Stimulated activated effector memory CD8-positive, alpha-beta T cell treated with anti-CD3 and anti-CD28 coated beads, Interleukin-12 subunit alpha, Interleukin-12 subunit beta, amount 100 ng/mL, for 72 hours (primary cell): ENCODE results near the gene ESPN.

Experiments
- ATAC-seq: fragments of 150-1000 bp; cut with Tn5 transposase; 2 replicates; pipeline ENCODE4 v1.10.0; 2021
- DNase-seq, 2 donors: peaks; one replicate each; pipeline ENCODE4 v3.0.0; 2021 to 2022; ENCODE audit warnings: low spot score in 2 of 2
- H3K27ac Mint-ChIP-seq: one replicate; pipeline ENCODE4 v1.8.0; 2022; ENCODE audit warnings: mild to moderate bottlenecking, mixed read lengths
- H3K36me3 Mint-ChIP-seq: one replicate; pipeline ENCODE4 v1.8.0; 2022; ENCODE audit warnings: mild to moderate bottlenecking, mixed read lengths
- H3K4me1 Mint-ChIP-seq: one replicate; pipeline ENCODE4 v1.8.0; 2022; ENCODE audit warnings: mixed read lengths
- H3K4me3 Mint-ChIP-seq: one replicate; pipeline ENCODE4 v1.8.0; 2022; ENCODE audit warnings: mild to moderate bottlenecking, mixed read lengths
- H3K9me3 Mint-ChIP-seq: one replicate; pipeline ENCODE4 v1.8.0; 2022; ENCODE audit warnings: mixed read lengths

The ESPN gene

DNA sequence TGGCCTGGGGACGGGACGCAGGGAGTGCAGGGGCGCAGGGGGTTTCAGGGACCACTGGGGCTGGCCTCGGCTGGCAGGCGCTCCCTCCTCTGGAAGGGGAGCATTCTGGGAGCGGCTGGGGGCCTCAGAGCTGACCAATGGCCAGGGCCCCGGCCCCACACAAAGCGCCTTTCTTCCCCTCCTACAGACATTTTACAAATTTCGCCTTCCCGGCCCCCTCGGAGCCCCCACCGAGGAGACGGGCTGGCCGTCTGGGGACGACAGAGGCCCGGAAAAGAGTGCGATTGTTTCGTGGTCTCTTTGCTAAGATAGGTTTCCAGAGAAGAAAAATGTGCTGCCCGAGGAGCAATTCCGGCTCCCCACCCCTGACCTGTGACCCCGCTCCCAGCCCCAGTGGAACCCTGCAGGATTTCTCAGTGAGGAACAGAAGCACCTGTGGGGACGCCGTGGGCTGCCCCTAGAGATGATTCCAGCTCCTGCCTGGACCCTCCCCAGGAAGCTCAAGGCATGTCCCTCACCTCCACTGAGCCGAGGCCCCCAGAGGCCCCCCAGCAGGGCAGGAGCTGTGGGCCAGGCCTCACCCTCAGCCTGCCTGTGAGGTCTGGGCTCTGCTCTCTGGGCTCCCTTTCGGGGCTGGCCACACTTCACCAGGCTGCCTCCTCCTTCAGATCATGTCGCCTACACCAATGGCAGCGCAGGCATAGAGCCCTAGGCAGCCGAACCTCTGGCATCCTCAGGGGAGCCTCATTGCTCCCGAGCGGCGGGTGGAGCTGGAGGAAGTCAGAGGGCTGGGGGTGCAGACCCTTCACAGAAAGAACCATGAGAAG, 81.8 kb downstream of the ESPN start:
- no peaks in the 10 kb centered on the region for H3K4me1 Mint-ChIP-seq
- no peak overlapping the region for H3K27ac Mint-ChIP-seq
- ATAC-seq: no peak
- H3K36me3 Mint-ChIP-seq: no peaks in the 10 kb centered on the region
- no peak for DNase-seq
- no peaks in the 10 kb centered on the region for H3K9me3 Mint-ChIP-seq
- no peak overlapping the region for H3K4me3 Mint-ChIP-seq

DNA sequence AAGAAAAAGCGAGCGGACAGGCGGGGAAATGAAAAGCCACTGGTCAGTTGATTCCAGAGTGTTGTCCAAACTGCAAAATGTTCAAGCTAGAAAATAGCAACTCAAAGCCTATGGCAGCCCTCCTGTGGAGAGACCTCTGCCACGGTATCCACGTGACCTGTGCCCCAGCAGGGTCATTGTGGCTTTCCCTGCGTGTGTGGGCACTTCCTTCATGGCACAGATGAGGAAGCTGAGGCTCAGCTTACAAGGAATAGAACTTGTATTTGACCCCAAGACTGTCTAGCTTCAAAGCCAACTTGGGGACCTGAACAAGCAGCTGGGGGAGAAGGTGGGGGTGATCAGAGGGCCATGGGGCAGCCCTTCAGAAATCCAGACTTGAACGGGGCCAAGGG, 82.5 kb downstream of the ESPN start:
- DNase-seq (no peak), ATAC-seq (no peak)
- H3K9me3 Mint-ChIP-seq: no peaks in the 10 kb centered on the region
- no peak overlapping the region for H3K4me3 Mint-ChIP-seq
- no peaks in the 10 kb centered on the region for H3K36me3 Mint-ChIP-seq
- no peak overlapping the region for H3K27ac Mint-ChIP-seq
- H3K4me1 Mint-ChIP-seq: no peaks in the 10 kb centered on the region

GRCh38 chr1:6507461-6507911, 82.9 kb downstream of the ESPN start:
- Mint-ChIP-seq H3K27ac (no peak overlapping the region), H3K4me1 (no peaks in the 10 kb centered on the region), H3K9me3 (no peaks in the 10 kb centered on the region), H3K4me3 (no peak overlapping the region), H3K36me3 (no peaks in the 10 kb centered on the region)
- DNase-seq (no peak), ATAC-seq (no peak)

GRCh38 chr1:6508154-6508815, 83.7 kb downstream of the ESPN start:
- DNase-seq (no peak), ATAC-seq (no peak)
- H3K4me3 Mint-ChIP-seq: no peak overlapping the region
- no peak overlapping the region for H3K27ac Mint-ChIP-seq
- no peaks in the 10 kb centered on the region for H3K9me3 Mint-ChIP-seq
- no peaks in the 10 kb centered on the region for H3K4me1 Mint-ChIP-seq
- H3K36me3 Mint-ChIP-seq: no peaks in the 10 kb centered on the region

GRCh38 chr1:6508816-6509189, 84.2 kb downstream of the ESPN start:
- ATAC-seq: no peak

GRCh38 chr1:6509220-6509918, 84.8 kb downstream of the ESPN start:
- no peaks in the 10 kb centered on the region for H3K36me3 Mint-ChIP-seq
- H3K4me3 Mint-ChIP-seq: no peak overlapping the region
- DNase-seq: no peak
- no peak for ATAC-seq
- no peaks in the 10 kb centered on the region for H3K4me1 Mint-ChIP-seq
- no peaks in the 10 kb centered on the region for H3K9me3 Mint-ChIP-seq
- no peak overlapping the region for H3K27ac Mint-ChIP-seq

More at GRCh38 chr1:6508816-6509189, 84.2 kb downstream of the ESPN start:
- DNase-seq: no peak
- no peaks in the 10 kb centered on the region for H3K4me1 Mint-ChIP-seq
- no peaks in the 10 kb centered on the region for H3K9me3 Mint-ChIP-seq
- H3K4me3 Mint-ChIP-seq: no peak overlapping the region
- H3K27ac Mint-ChIP-seq: no peak overlapping the region
- no peaks in the 10 kb centered on the region for H3K36me3 Mint-ChIP-seq

DNA sequence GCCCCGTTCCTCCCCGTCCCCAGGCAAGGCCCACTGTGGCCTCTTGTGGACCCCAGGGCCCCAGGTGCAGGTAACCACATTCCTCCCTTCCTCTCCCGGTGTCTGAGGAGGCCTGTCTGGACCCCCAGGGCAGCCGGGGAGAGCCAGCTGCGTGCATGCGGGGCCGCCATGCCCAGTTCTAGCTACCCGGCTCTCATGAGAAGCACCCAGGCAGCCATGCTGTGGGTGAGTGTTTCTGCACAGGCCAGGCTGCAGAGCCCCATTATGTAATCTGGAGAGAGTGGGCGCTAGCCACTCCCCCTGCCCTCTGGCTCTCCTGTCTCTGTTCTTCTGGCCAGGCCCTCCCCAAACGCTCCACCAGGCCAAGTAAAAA, 85.3 kb downstream of the ESPN start:
- no peaks in the 10 kb centered on the region for H3K9me3 Mint-ChIP-seq

GRCh38 chr1:6510493-6510892, 85.9 kb downstream of the ESPN start:
- no peaks in the 10 kb centered on the region for H3K9me3 Mint-ChIP-seq
- ATAC-seq (no peak), DNase-seq (no peak)
- H3K27ac Mint-ChIP-seq: no peak overlapping the region
- no peak overlapping the region for H3K4me3 Mint-ChIP-seq
- no peaks in the 10 kb centered on the region for H3K4me1 Mint-ChIP-seq
- H3K36me3 Mint-ChIP-seq: no peaks in the 10 kb centered on the region

More for the DNA sequence above, 85.3 kb downstream of the ESPN start:
- H3K36me3 Mint-ChIP-seq: no peaks in the 10 kb centered on the region
- no peaks in the 10 kb centered on the region for H3K4me1 Mint-ChIP-seq
- ATAC-seq (no peak), DNase-seq (no peak)
- no peak overlapping the region for H3K27ac Mint-ChIP-seq
- no peak overlapping the region for H3K4me3 Mint-ChIP-seq
